GM11168 (cell line): ENCODE results near the gene BAG2.

Experiments used
- in situ Hi-C: fragments of 300-500 bp; cut with MboI; formaldehyde crosslinking; loops from one replicate; pipeline ENCODE4 v1.12.0; 2022; ENCODE audit warnings: low sequenced_read_pairs; ENCODE audit not compliant: unreplicated experiment

Gene BAG2

GRCh38 chr6:57217270-57217669 is 45.1 kb downstream of the BAG2 start:
- in situ Hi-C loops = no loop called here

- in situ Hi-C loops = no loop called here
These were observed 48.1 kb downstream of the BAG2 start for GRCh38 chr6:57220083-57220703.

- in situ Hi-C loops = no loop called here
These were observed 49.2 kb downstream of the BAG2 start for GRCh38 chr6:57221191-57221935.

GRCh38 chr6:57221936-57222742 is 50.0 kb downstream of the BAG2 start, which contains the start of gene RAB23:
Gene RAB23, minus strand, starts transcription at chr6:57222307. Its CDS starts 11,927 bp downstream, at chr6:57210380.
- in situ Hi-C loops = no loop called here

- in situ Hi-C loops = no loop called here
These were observed 50.6 kb downstream of the BAG2 start for GRCh38 chr6:57222743-57223077.

GRCh38 chr6:57224769-57225515 is 52.8 kb downstream of the BAG2 start:
- in situ Hi-C loops = no loop called here

GRCh38 chr6:57226221-57226620 is 54.1 kb downstream of the BAG2 start:
- in situ Hi-C loops = no loop called here
